Activated T-cell treated with anti-CD3 and anti-CD28 coated beads, Interleukin-2, amount 50 U/mL, for 4 hours (primary cell): Measurements from ENCODE around the gene CEP55. TPM values are rescaled to one million over a fixed set of nuclear protein-coding genes. Genes with fewer than 3 reads are reported as not detected.

Experiments
- ATAC-seq, 2 donors: fragments of 200-7000 bp; cut with Tn5 transposase; one replicate each; pipeline ENCODE4 v1.10.0; 2021
- DNase-seq: peaks from one replicate; pipeline ENCODE4 v3.0.0-alpha.2; 2020
- H3K27me3 Mint-ChIP-seq: one replicate; pipeline ENCODE4 v1.8.0; 2021; ENCODE audit warnings: low read depth, mixed read lengths
- H3K36me3 Mint-ChIP-seq: one replicate; pipeline ENCODE4 v1.8.0; 2022; ENCODE audit warnings: mixed read lengths; ENCODE audit not compliant: insufficient read depth
- H3K4me1 Mint-ChIP-seq: one replicate; pipeline ENCODE4 v1.8.0; 2021; ENCODE audit warnings: low read depth, mixed read lengths
- H3K4me3 Mint-ChIP-seq: one replicate; pipeline ENCODE4 v1.8.0; 2021; ENCODE audit warnings: mild to moderate bottlenecking, moderate library complexity, mixed read lengths
- H3K9me3 Mint-ChIP-seq: one replicate; pipeline ENCODE4 v1.8.0; 2021; ENCODE audit warnings: mixed read lengths
- total RNA-seq, 3 donors: library from RNA; stranded (reverse); gene quantifications; one replicate each; pipeline ENCODE4 v1.2.1, GENCODE V29; 2021

Gene CEP55
- total RNA-seq, 3 donors from 2014 or later: 6.0 to 8.2 (median 8.0) TPM

DNA sequence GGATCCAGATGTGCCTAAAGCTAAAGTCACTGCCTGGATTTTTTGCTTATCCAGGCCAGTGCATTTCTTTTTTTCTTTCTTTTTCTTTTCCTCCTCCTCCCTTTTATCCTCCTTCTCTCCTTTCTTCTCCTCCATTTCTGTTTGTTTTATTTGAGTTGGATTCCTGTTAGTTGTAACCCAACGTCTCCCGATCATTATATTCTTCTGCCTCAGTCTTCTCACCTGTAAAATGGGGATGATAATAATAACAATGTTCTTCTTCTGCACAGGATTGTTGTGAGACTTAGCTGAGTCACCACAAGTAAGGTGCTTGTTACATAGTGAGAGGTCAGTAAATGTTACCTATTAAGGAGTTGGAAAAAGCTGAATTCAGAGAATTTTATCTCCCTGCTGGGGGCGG, 56.4 kb downstream of the CEP55 start:
- H3K4me3 Mint-ChIP-seq: no peak overlapping the region
- H3K9me3 Mint-ChIP-seq: no peaks in the 10 kb centered on the region
- DNase-seq: no peak

DNA sequence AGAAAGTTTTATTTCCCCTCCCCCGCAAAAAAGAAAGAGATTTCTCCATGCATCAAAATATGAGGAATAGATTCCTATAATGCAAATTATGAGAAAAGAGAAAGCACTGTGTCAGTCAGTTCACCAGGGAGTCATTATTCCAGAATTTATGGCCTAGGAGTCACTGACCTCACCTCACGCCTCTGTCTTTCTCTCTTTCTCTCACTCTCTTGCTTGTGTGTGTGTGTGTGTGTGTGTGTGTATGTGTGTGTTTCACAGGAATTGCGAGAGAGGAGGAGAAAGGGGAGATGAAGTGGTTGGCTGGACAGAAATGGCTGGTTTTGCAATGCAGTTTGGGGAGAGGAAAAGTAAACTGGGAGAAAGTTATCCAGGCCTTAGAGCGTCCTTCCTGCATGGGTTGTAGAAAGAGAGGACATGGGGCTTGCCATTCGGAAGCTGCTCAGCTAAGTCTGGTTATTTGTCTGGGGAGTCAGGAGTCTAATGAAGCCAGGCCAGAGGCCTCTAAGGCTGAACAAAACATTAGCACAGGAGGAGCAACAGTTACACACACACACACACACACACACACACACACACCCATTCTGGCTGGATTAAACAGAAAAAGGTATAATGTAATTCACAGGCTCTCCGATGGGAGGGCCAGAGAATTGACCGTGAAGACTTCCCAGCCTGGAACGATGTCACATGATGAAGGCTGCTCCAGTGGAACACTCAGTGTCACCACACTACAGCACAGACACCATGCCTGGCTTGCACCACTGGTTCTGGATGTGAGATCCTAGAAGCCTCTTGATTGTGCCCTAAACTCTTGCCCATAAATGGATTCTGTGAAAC, 57.3 kb downstream of the CEP55 start:
- Mint-ChIP-seq H3K27me3 (peaks cover 5% of the 10 kb centered on the region), H3K36me3 (no peaks in the 10 kb centered on the region), H3K4me3 (no peak overlapping the region), H3K4me1 (no peaks in the 10 kb centered on the region), H3K9me3 (no peaks in the 10 kb centered on the region)
- no peak for DNase-seq
- ATAC-seq: no peak

More for the DNA sequence above, 56.4 kb downstream of the CEP55 start:
- Mint-ChIP-seq H3K27me3 (peaks cover 2% of the 10 kb centered on the region), H3K36me3 (no peaks in the 10 kb centered on the region), H3K4me1 (no peaks in the 10 kb centered on the region)
- ATAC-seq: no peak

DNA sequence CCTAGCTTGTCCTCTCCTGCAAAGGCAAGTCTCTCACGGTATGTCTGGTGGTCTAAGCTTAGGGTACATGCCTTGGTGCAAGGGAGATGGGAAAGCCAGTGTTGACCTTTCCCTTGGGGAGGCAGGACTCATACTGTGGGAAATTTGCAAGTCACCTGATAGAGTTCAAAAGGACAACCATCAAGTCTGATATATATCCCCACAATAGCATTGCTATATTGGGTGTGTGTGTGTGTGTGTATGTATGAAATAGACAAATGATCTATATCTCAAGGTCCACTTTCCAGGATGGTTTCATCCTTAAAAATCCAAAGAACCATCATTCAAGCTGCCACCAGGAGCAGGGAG, 57.9 kb downstream of the CEP55 start:
- no peaks in the 10 kb centered on the region for H3K9me3 Mint-ChIP-seq
- no peak overlapping the region for H3K4me3 Mint-ChIP-seq
- no peaks in the 10 kb centered on the region for H3K4me1 Mint-ChIP-seq
- no peaks in the 10 kb centered on the region for H3K36me3 Mint-ChIP-seq
- DNase-seq: no peak
- peaks cover 5% of the 10 kb centered on the region for H3K27me3 Mint-ChIP-seq
- no peak for ATAC-seq

DNA sequence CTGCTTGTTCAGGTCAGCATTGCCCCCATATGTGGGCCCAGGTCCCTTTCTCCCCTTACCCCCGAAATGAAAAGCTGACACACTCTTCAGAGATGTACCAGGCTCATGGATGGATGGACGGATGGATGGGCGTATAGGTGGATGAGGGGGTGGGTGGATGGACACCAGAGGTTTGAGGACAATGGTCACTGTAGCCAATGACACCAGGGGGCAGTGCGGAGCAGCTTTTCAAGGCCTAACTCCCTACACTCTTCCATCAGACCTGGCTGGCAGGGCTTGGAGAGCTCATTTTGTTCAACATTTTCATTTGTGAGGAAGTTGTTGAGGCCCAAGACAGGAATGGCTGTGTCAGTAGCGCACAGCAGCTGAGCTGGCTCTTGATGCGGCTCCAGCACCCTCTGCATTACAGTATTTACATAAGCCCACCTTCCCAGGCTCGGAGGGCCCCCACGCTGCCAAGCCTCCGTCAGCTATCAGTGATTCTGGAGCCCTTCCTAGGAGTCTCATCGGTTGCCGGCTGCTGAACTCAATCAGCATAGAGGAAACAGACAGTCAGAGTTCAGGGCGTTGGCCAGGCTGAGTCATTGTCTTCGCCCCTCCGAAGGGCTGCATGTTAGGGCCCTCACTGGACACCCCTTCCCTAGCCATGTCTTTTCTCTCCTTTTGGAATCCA, 58.5 kb downstream of the CEP55 start:
- no peak overlapping the region for H3K4me3 Mint-ChIP-seq
- DNase-seq (no peak), ATAC-seq (peak in 1 of 2 donors; percentile 27)
- H3K27me3 Mint-ChIP-seq: peaks cover 5% of the 10 kb centered on the region
- H3K36me3 Mint-ChIP-seq: no peaks in the 10 kb centered on the region
- no peaks in the 10 kb centered on the region for H3K9me3 Mint-ChIP-seq
- no peaks in the 10 kb centered on the region for H3K4me1 Mint-ChIP-seq

DNA sequence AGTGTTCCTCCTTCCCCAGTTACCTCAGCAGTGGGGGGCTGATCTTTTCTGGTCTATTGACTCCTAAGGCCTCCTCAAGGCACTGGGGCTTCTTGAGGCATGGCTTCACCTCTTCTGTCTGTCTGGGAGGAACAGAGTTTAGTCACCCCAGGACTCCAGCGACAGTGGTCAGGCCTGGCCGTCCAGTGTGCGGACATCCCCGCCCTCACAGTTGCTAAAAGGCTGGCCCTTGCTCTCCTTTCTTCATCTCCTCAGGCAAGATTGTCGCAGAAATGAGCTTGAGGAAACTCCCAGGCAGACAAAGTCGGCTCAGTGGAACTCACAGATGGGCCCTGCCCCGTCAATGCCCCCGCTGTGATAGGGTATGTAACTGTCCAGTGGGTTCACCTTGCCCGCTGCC, 63.1 kb downstream of the CEP55 start:
- peaks cover 12% of the 10 kb centered on the region for H3K27me3 Mint-ChIP-seq
- no peak overlapping the region for H3K4me3 Mint-ChIP-seq
- ATAC-seq (no peak), DNase-seq (no peak)
- no peaks in the 10 kb centered on the region for H3K9me3 Mint-ChIP-seq
- H3K36me3 Mint-ChIP-seq: no peaks in the 10 kb centered on the region
- H3K4me1 Mint-ChIP-seq: no peaks in the 10 kb centered on the region

DNA sequence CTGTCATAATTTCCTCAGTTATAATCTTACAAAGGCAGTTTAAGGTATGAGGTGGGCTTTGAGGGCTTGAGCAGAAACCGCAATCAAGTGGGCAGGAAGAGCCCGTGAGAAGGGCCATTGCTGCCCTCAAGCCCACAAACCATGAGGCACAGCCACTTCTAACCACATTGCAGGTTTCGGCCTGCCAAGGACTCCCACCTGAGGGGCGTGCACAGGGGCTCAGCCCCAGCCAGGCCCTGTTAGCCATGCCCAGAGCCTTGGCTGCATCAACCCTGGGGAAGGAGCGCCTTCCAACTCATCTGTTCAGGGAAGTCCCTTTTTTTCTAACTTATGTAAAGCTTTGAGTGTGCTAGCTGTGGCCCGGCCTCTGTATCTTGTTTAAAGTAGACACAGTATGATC, 64.1 kb downstream of the CEP55 start:
- no peak for DNase-seq
- H3K27me3 Mint-ChIP-seq: peaks cover 22% of the 10 kb centered on the region
- no peaks in the 10 kb centered on the region for H3K36me3 Mint-ChIP-seq
- H3K4me1 Mint-ChIP-seq: no peaks in the 10 kb centered on the region
- no peak overlapping the region for H3K4me3 Mint-ChIP-seq
- no peaks in the 10 kb centered on the region for H3K9me3 Mint-ChIP-seq
- no peak for ATAC-seq

DNA sequence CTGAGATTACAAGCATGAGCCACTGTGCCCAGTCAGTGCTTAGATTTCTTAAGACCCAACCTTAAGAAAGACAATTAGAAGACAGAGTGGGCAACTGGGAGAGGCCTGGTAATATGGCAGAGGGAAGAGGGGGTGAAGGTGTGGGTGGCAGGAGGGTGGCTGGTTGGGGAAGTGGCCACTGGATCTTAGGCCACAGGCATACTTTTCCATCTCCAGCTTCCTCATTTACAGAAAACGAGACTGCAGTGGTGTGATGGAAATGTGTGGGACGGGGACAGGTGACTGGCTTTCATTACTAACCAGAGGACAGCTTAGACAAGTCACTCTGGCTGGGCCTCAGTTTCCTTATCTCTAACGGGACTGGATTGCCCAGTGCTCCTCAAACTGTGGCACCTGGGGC, 69.0 kb downstream of the CEP55 start:
- ATAC-seq (no peak), DNase-seq (no peak)
- H3K36me3 Mint-ChIP-seq: no peaks in the 10 kb centered on the region
- no peaks in the 10 kb centered on the region for H3K9me3 Mint-ChIP-seq
- no peak overlapping the region for H3K4me3 Mint-ChIP-seq
- peaks cover 50% of the 10 kb centered on the region for H3K27me3 Mint-ChIP-seq
- peaks cover 3% of the 10 kb centered on the region for H3K4me1 Mint-ChIP-seq

DNA sequence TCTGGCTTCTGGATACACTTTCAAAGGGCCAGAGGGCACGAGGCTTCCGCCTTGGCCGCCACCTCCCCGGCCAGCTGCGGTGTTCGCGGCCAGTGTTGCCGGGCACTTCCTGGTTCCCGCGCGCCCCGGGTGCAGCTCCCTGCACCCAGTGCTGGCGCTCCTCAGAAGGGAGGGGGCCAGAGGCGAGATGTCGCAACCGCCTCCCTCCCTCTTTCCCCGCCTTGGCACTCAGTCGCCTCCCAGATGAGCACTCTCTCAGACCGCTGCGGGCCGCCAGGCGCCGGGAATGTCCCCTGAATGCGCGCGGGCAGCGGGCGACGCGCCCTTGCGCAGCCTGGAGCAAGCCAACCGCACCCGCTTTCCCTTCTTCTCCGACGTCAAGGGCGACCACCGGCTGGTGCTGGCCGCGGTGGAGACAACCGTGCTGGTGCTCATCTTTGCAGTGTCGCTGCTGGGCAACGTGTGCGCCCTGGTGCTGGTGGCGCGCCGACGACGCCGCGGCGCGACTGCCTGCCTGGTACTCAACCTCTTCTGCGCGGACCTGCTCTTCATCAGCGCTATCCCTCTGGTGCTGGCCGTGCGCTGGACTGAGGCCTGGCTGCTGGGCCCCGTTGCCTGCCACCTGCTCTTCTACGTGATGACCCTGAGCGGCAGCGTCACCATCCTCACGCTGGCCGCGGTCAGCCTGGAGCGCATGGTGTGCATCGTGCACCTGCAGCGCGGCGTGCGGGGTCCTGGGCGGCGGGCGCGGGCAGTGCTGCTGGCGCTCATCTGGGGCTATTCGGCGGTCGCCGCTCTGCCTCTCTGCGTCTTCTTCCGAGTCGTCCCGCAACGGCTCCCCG, 70.2 kb downstream of the CEP55 start, which contains the start of gene FFAR4:
Gene FFAR4 (plus strand): TSS at position 231 of the 842 bp plus-strand sequence. CDS start 56 bp downstream, at position 287.
- no peak within 1 kb of the TSS for H3K4me3 Mint-ChIP-seq
- peak in 1 of 2 donors; percentile 14 for ATAC-seq
- H3K4me1 Mint-ChIP-seq: peaks cover 3% of the 10 kb centered on the region
- H3K36me3 Mint-ChIP-seq: no peaks in the 10 kb centered on the region
- peaks cover 50% of the 10 kb centered on the region for H3K27me3 Mint-ChIP-seq
- DNase-seq: no peak
- no peaks in the 10 kb centered on the region for H3K9me3 Mint-ChIP-seq

DNA sequence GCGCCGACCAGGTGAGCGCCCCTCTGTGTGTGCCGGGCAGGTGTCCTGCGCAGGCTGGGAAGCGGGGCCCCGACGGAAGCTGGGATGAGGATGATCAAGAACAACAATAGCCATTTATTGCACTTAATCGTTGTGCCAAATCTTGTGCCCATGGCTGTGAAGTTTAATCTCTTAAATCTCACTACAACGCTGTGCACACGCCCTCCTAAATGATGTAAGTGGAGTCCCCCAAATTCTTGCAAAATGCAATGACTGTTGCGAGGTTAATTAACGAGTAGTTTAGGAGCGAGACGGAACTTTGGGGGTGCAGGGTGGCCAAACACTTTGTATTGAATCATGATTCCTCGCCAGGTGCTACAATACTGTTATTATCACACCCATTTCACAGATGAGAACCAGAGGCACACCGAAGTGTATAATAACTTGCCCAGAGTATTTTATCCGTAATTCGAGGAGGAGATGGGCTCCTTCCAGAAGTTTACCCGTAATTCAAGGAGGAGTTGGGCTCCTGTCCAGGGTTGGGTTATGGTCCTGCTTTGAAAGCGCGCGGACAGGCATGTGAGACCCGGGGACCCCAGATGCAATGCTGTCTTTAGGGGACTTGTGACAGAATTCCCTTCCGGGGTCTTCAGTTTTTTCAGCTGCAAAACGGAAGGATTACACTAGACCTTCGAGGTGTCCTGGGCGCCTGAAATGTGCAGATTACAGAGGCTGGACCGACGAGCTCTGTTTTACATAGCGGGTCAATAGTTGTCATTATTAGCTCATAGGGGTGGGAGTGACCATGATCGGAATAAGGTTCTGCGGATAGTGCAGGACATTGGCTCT, 71.1 kb downstream of the CEP55 start:
- H3K4me3 Mint-ChIP-seq: no peak overlapping the region
- H3K27me3 Mint-ChIP-seq: peaks cover 57% of the 10 kb centered on the region
- no peaks in the 10 kb centered on the region for H3K9me3 Mint-ChIP-seq

DNA sequence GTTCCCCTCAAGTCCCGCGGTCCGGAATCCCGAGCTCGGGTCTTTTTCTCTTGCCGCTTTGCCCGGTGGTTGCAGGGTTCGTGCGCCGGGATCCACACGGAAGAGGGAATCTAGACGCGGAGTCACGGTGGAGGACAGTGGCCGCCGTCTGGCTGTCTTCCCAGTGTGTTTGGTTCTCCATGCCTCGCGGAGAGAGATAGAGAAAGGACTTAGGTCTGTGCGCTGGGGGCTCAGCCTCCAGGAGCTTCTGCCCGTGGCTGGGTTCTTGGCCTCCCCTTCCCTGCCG, 71.6 kb downstream of the CEP55 start:
- peaks cover 59% of the 10 kb centered on the region for H3K27me3 Mint-ChIP-seq
- H3K9me3 Mint-ChIP-seq: no peaks in the 10 kb centered on the region
- H3K4me3 Mint-ChIP-seq: no peak overlapping the region
- H3K4me1 Mint-ChIP-seq: peaks cover 3% of the 10 kb centered on the region
- no peaks in the 10 kb centered on the region for H3K36me3 Mint-ChIP-seq
- DNase-seq: no peak
- no peak for ATAC-seq

More for the DNA sequence above, 71.1 kb downstream of the CEP55 start:
- ATAC-seq (no peak), DNase-seq (no peak)
- Mint-ChIP-seq H3K36me3 (no peaks in the 10 kb centered on the region), H3K4me1 (peaks cover 3% of the 10 kb centered on the region)

DNA sequence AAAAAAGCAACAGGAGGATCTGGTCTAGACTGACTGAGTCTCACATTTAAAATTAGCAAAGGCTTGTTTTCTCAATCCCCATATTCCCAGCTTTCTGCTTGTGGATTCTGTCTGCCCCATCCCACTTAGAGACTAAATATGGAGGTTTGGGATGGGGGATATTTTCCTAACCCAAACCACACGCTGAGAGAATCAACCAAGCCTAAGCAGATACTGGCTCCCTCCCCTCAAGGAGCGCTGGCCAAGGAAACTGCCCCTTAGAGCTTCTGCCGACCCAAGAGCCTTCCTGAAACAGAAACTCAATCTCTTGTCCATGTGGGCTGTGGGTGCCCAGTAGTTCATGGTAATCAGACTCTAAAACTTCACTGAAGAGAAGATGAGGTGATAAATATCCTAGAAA, 74.0 kb downstream of the CEP55 start:
- DNase-seq: no peak
- Mint-ChIP-seq H3K9me3 (no peaks in the 10 kb centered on the region), H3K27me3 (peaks cover 49% of the 10 kb centered on the region), H3K36me3 (no peaks in the 10 kb centered on the region), H3K4me1 (peaks cover 8% of the 10 kb centered on the region), H3K4me3 (no peak overlapping the region)
- ATAC-seq: no peak

DNA sequence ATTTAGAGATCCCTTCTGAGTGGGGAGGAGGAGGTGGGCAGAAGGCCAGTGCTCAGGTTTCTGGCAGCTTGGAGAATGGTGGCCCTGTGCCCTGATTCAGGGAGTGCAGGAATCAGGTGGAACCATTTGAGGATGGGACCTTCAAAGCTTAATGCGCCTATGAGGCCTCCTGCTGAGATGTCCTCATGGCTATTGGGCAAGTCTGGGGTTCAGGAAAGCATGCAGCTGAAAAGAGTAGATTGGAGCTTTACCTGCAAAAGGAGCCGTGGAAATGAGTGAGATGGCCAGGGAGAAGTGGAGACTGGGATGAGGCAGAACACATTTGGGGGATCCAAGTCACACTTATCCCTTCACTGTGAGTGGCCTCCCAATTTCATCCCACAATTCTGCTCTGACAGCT, 76.2 kb downstream of the CEP55 start:
- peaks cover 32% of the 10 kb centered on the region for H3K27me3 Mint-ChIP-seq
- peaks cover 5% of the 10 kb centered on the region for H3K4me1 Mint-ChIP-seq
- H3K4me3 Mint-ChIP-seq: no peak overlapping the region
- no peaks in the 10 kb centered on the region for H3K36me3 Mint-ChIP-seq
- DNase-seq: no peak
- no peak for ATAC-seq
- no peaks in the 10 kb centered on the region for H3K9me3 Mint-ChIP-seq

DNA sequence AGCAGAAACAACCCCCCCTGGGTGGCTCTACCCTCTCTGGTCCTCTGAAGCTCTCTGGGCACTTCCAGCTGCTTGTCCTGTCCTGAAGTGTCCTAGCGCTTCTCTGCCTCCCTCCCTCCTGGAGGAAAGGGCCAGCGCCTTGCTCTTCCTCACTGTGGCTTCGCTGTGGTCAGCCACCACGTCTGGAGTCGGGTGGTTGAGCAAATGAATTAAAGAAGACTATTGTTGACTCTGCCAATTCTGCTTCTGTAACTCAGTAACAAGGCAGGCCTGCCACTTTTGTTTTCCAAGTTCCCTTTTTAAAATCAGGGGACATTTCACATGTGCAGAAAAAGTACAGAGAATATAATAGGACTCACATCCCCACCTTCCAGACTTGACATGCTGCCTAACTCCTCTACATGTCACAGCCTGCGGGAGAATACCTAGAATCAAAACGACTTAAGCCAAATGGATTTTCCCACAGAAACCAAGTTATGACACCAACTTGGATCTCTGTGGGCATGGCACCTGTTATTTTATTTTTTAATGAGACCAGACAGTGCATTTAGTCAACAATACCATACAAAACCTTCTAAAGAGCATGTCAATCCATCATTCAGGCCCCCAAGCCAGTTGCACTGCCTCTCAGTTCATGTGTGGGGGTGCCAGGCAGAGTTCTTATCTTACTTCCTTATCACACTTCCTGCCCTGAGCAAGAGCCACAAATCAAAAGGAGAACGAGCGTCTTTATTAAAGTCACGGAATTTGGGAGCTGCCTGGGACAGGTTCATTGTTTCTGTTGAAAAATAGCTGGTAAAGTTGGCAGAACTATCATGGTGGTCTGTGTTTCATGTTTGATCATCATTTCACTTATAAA, 76.9 kb downstream of the CEP55 start:
- DNase-seq: no peak

More for the DNA sequence above, 76.9 kb downstream of the CEP55 start:
- peaks cover 5% of the 10 kb centered on the region for H3K4me1 Mint-ChIP-seq
- peaks cover 25% of the 10 kb centered on the region for H3K27me3 Mint-ChIP-seq
- no peak for ATAC-seq
- no peaks in the 10 kb centered on the region for H3K9me3 Mint-ChIP-seq
- no peaks in the 10 kb centered on the region for H3K36me3 Mint-ChIP-seq
- no peak overlapping the region for H3K4me3 Mint-ChIP-seq
